SK-N-SH (cell line): ENCODE results near the gene SSX2B. TPM values are rescaled to one million over a fixed set of nuclear protein-coding genes. Genes with fewer than 3 reads are reported as not detected.
"Not testable (repeated sequence)": the region's sequence is repeated elsewhere in the genome, so short reads cannot be mapped to it uniquely, and the experiment has no call there.

ENCODE experiments used
- CTCF ChIA-PET: fragments of 300-600, 350-600 bp; formaldehyde crosslinking; extraction: SDS; loops from one replicate; lab custom pipeline; 2021; lab: Yijun Ruan, JAX
- POLR2A ChIA-PET: fragments of 350-600 bp; sonication (Branson Sonifier 250); formaldehyde crosslinking; extraction: SDS; loops from one replicate; lab custom pipeline; 2020; ENCODE audit warnings: antibody characterized with exemption, inconsistent platforms; lab: Yijun Ruan, JAX
- DNase-seq: peaks from one replicate; pipeline ENCODE4 v3.0.0; 2012
- H2AFZ ChIP-seq: fragments of 200-600 bp; sonication (generic); 2 replicates; pipeline ENCODE4 v1.8.1; 2016; ENCODE audit warnings: antibody characterized with exemption, mild to moderate bottlenecking, low read depth
- H3F3A ChIP-seq: fragments of 200-600 bp; sonication (generic); replicated peaks from 2 replicates; pipeline ENCODE3; 2016; ENCODE audit warnings: antibody characterized with exemption, mild to moderate bottlenecking; ENCODE audit not compliant: insufficient read depth
- H3K27ac ChIP-seq, 2 experiments: fragments of 200-500 bp in 1 of 2; fragments of 200-600 bp in 1 of 2; sonication (Bioruptor generic) in 1 of 2; sonication (generic), shearing (Covaris generic) in 1 of 2; 2 replicates each; pipeline versions ENCODE4 v1.5.1 to v1.6.1; 2014 to 2016; ENCODE audit warnings: low read depth in 2 of 2, inconsistent platforms in 1 of 2, low read length in 1 of 2, mild to moderate bottlenecking in 1 of 2, mixed read lengths in 1 of 2
- H3K27me3 ChIP-seq: fragments of 200-600 bp; sonication (generic), shearing (Covaris generic); 2 replicates; pipeline ENCODE4 v1.6.1; 2016; ENCODE audit warnings: mixed run types; ENCODE audit not compliant: insufficient read depth
- H3K36me3 ChIP-seq, 2 experiments: fragments of 200-500 bp in 1 of 2; fragments of 200-600 bp in 1 of 2; sonication (Bioruptor generic) in 1 of 2; sonication (generic) in 1 of 2; replicated peaks in 1 of 2; 2 replicates each; pipeline versions ENCODE3 to v1.5.1; 2014 to 2016; ENCODE audit warnings: low read length in 1 of 2, mild to moderate bottlenecking in 1 of 2; ENCODE audit not compliant: insufficient read depth in 2 of 2, control insufficient read depth in 1 of 2
- H3K4me1 ChIP-seq, 2 experiments: fragments of 200-500 bp in 1 of 2; fragments of 200-600 bp in 1 of 2; sonication (Bioruptor generic) in 1 of 2; sonication (generic), shearing (Covaris generic) in 1 of 2; 2 replicates each; pipeline versions ENCODE4 v1.5.1 to v1.6.1; 2014 to 2016; ENCODE audit warnings: low read depth in 1 of 2, low read length in 1 of 2, mixed run types in 1 of 2; ENCODE audit not compliant: insufficient read depth in 2 of 2, control insufficient read depth in 1 of 2
- H3K4me2 ChIP-seq: fragments of 200-600 bp; sonication (generic), shearing (Covaris generic); 2 replicates; pipeline ENCODE4 v1.6.1; 2017; ENCODE audit warnings: mixed run types
- H3K4me3 ChIP-seq, 2 experiments: fragments of 200-500 bp in 1 of 2; fragments of 200-600 bp in 1 of 2; sonication (Bioruptor generic) in 1 of 2; sonication (generic), shearing (Covaris generic) in 1 of 2; 2 replicates each; pipeline versions ENCODE4 v1.5.1 to v1.8.1; 2014 to 2016; ENCODE audit warnings: low read depth in 2 of 2, inconsistent platforms in 1 of 2, low read length in 1 of 2, mild to moderate bottlenecking in 1 of 2, mixed read lengths in 1 of 2, moderate library complexity in 1 of 2
- H3K79me2 ChIP-seq: fragments of 200-600 bp; sonication (generic); 2 replicates; pipeline ENCODE4 v1.8.1; 2017; ENCODE audit warnings: mild to moderate bottlenecking; ENCODE audit not compliant: insufficient read depth
- H3K9ac ChIP-seq: fragments of 200-600 bp; sonication (generic); 2 replicates; pipeline ENCODE4 v1.6.1; 2017; ENCODE audit warnings: mixed run types
- H3K9me2 ChIP-seq: fragments of 200-600 bp; sonication (generic); 2 replicates; pipeline ENCODE4 v1.6.1; 2017; ENCODE audit warnings: mixed run types
- H3K9me3 ChIP-seq: fragments of 200-600 bp; sonication (generic); 2 replicates; pipeline ENCODE4 v1.6.1; 2017; ENCODE audit warnings: mixed run types, mild to moderate bottlenecking, moderate library complexity
- H4K20me1 ChIP-seq: fragments of 200-600 bp; sonication (generic); 2 replicates; pipeline ENCODE4 v1.6.1; 2017; ENCODE audit warnings: mild to moderate bottlenecking, mixed run types; ENCODE audit not compliant: insufficient read depth
- whole genome bisulfite sequencing: methylation state at CpG from one replicate; pipeline ENCODE4 v1.1.6; 2017; ENCODE audit warnings: low lambda C conversion rate; 5-methylcytosine and 5-hydroxymethylcytosine counted together
- polyA plus RNA-seq, 3 experiments: library from polyadenylated mRNA; depleted of rRNA; stranded (reverse); fragments of >200 nt; gene quantifications; 2 replicates each; pipeline ENCODE4 v1.2.3, GENCODE V29; 2012

SSX2B gene
- 0.16 and 0.71 TPM in 2 replicates for polyA plus RNA-seq (2012; rRNA removed)
- polyA plus RNA-seq (2012; cell fraction: cytosol; rRNA removed): 0.31 and 0.49 TPM in 2 replicates
- polyA plus RNA-seq (2012; cell fraction: nucleus; rRNA removed): 0.12 and 0.63 TPM in 2 replicates

- H3K4me1 ChIP-seq, H3K27me3 ChIP-seq, H3K4me2 ChIP-seq, H3K27ac ChIP-seq, POLR2A ChIA-PET, H3K9me3 ChIP-seq, H4K20me1 ChIP-seq, H3K9ac ChIP-seq, H3K9me2 ChIP-seq, CTCF ChIA-PET, H3K79me2 ChIP-seq, DNase-seq, H3K4me3 ChIP-seq, H3K36me3 ChIP-seq, H3F3A ChIP-seq, H2AFZ ChIP-seq: not testable (repeated sequence)
- no CpG with 5 or more reads among the region's 13 CpGs for WGBS
Observed at GRCh38 chrX:52750952-52751351, at the start of gene SSX2B. Gene SSX2B, plus strand, starts transcription at chrX:52751252. Its CDS starts 1,429 bp downstream, at chrX:52752681.

- H3K79me2 ChIP-seq, H3K9ac ChIP-seq, H4K20me1 ChIP-seq, DNase-seq, H3K27me3 ChIP-seq, H3K4me1 ChIP-seq, H3K4me3 ChIP-seq, H3F3A ChIP-seq, CTCF ChIA-PET, POLR2A ChIA-PET, H3K27ac ChIP-seq, H3K9me3 ChIP-seq, H2AFZ ChIP-seq, H3K9me2 ChIP-seq, H3K4me2 ChIP-seq, H3K36me3 ChIP-seq: not testable (repeated sequence)
- WGBS: no CpG with 5 or more reads among the region's 13 CpGs
Observed at GRCh38 chrX:52707078-52707477, 44.0 kb upstream of the SSX2B start, which contains the start of gene SSX2. Gene SSX2, minus strand, starts transcription at chrX:52707178. Its CDS starts 1,429 bp downstream, at chrX:52705749.

GRCh38 chrX:52765983-52766382, 14.9 kb downstream of the SSX2B start:
- 18% methylated on average over 5 of the region's 5 CpGs for WGBS
- H3K9me2 ChIP-seq, H3K9me3 ChIP-seq, H3K9ac ChIP-seq, POLR2A ChIA-PET, H4K20me1 ChIP-seq, H3F3A ChIP-seq, H3K79me2 ChIP-seq, H3K36me3 ChIP-seq, DNase-seq, H3K27me3 ChIP-seq, H3K4me1 ChIP-seq, CTCF ChIA-PET, H3K4me2 ChIP-seq, H3K4me3 ChIP-seq, H2AFZ ChIP-seq, H3K27ac ChIP-seq: not testable (repeated sequence)

- H3K9me2 ChIP-seq, H3K79me2 ChIP-seq, H2AFZ ChIP-seq, H3K36me3 ChIP-seq, H3F3A ChIP-seq, H3K27me3 ChIP-seq, DNase-seq, H3K27ac ChIP-seq, H3K4me2 ChIP-seq, H3K4me1 ChIP-seq, H3K9me3 ChIP-seq, H3K4me3 ChIP-seq, H4K20me1 ChIP-seq, H3K9ac ChIP-seq, CTCF ChIA-PET, POLR2A ChIA-PET: not testable (repeated sequence)
- 8% methylated on average over 10 of the region's 11 CpGs for WGBS
Observed at GRCh38 chrX:52773504-52773903, 22.5 kb downstream of the SSX2B start.

- DNase-seq, H3F3A ChIP-seq, H3K9ac ChIP-seq, CTCF ChIA-PET, H3K9me3 ChIP-seq, H3K79me2 ChIP-seq, H2AFZ ChIP-seq, H4K20me1 ChIP-seq, POLR2A ChIA-PET, H3K4me1 ChIP-seq, H3K4me3 ChIP-seq, H3K27ac ChIP-seq, H3K9me2 ChIP-seq, H3K4me2 ChIP-seq, H3K36me3 ChIP-seq: not testable (repeated sequence)
- H3K27me3 ChIP-seq: peaks cover 11% of the 10 kb centered on the region; the same call in 1 of the 2 replicates
- 19% methylated on average over 2 of the region's 2 CpGs for WGBS
Observed at GRCh38 chrX:52797327-52797726, 46.3 kb downstream of the SSX2B start, which contains the start of gene SPANXN5. Gene SPANXN5, minus strand, starts transcription at chrX:52797427. Its CDS starts 79 bp downstream, at chrX:52797348.

- H4K20me1 ChIP-seq, H3K36me3 ChIP-seq, H3K4me2 ChIP-seq, H3K9me3 ChIP-seq, H3K9ac ChIP-seq, POLR2A ChIA-PET, DNase-seq, H3K79me2 ChIP-seq, H3K9me2 ChIP-seq, H3F3A ChIP-seq, H2AFZ ChIP-seq, H3K27ac ChIP-seq, CTCF ChIA-PET, H3K4me1 ChIP-seq, H3K4me3 ChIP-seq: not testable (repeated sequence)
- 0% methylated on average over 2 of the region's 2 CpGs for WGBS
- H3K27me3 ChIP-seq: peaks cover 13% of the 10 kb centered on the region; the same call in 1 of the 2 replicates
Observed at GRCh38 chrX:52804876-52805275, 53.8 kb downstream of the SSX2B start.
